Cardiac muscle cell (in vitro differentiated cells and primary cell): ENCODE measurements around the gene PRKAR1B. TPM values are rescaled to one million over a fixed set of nuclear protein-coding genes. Genes with fewer than 3 reads are reported as not detected.

Source experiments
- DNase-seq, 2 donors: peaks; one replicate each; pipeline versions ENCODE4 v3.0.0 to v3.0.0-alpha.2; 2010 to 2017; ENCODE audit warnings: low read depth in 1 of 2, low spot score in 1 of 2
- H3K27ac ChIP-seq: fragments of 200-600 bp; sonication (generic); 2 replicates; pipeline ENCODE4 v1.5.1; 2016
- H3K27me3 ChIP-seq: fragments of 200-600 bp; sonication (generic); 2 replicates; pipeline ENCODE4 v1.6.0; 2016; ENCODE audit warnings: control low read depth
- H3K36me3 ChIP-seq: fragments of 200-600 bp; sonication (generic); 2 replicates; pipeline ENCODE4 v1.5.1; 2016; ENCODE audit warnings: control low read depth
- H3K4me1 ChIP-seq: fragments of 200-600 bp; sonication (generic); 2 replicates; pipeline ENCODE4 v1.8.1; 2017; ENCODE audit warnings: low read depth, mild to moderate bottlenecking, mixed run types
- H3K4me3 ChIP-seq: fragments of 200-600 bp; sonication (generic); 2 replicates; pipeline ENCODE4 v1.5.1; 2016; ENCODE audit warnings: mild to moderate bottlenecking
- H3K9me3 ChIP-seq: fragments of 200-600 bp; sonication (generic); 2 replicates; pipeline ENCODE4 v1.5.1; 2017; ENCODE audit warnings: low read depth, mild to moderate bottlenecking, control low read depth
- polyA plus RNA-seq: library from polyadenylated mRNA; unstranded; fragments of >200 nt; fragmentation: Nextera tagmentation; extraction: Ambion mirVana; gene quantifications from 2 replicates; pipeline ENCODE4 v1.2.1, GENCODE V29; 2016
- total RNA-seq: library from RNA; depleted of rRNA; stranded (reverse); fragments of >200 nt; gene quantifications from 2 replicates; pipeline ENCODE4 v1.2.3, GENCODE V29; 2016
- TF ChIP-seq, protein P1 (sequence below): IDR thresholded peaks from 2 replicates; pipeline ENCODE4 v1.5.1; 2012; ENCODE audit warnings: low read depth, mild to moderate bottlenecking, low read length

Gene PRKAR1B
- total and polyA plus RNA-seq, 2 experiments from 2014 or later = 32.8 to 40.2 TPM

DNA sequence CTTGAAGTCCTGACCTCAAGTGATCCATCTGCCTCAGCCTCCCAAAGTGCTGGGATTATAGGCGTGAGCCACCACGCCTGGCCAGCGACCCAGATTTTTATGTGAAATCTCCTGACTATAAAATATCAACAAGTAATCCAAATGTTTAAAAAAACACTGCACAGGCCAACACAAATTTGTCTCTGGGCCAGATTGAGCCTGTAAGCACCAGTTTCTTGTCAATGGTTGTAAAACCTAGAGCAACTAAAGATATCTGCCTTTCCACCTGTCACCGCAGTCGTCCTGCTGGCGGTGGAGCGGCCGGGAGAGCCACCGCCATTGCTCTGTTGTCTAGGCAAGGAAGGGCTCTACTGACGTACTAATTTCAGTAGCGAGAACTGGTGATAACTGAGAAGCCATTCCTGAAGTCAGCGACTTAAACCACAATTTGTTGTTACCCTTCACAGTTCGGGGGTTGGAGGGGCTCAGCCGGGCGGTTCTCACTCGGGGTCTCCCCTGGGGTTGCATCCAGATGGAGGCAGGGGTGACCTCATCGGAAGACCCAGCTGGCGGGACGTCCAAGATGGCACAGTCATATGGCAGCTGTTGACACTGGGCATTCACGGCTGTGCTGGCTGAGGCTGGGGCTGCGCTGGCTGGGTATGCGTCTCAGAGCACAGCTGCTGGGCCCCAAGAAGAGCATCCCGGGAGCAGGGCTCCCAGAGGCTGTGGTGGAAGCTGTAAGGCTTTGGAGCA lies 152.3 kb downstream of the PRKAR1B start:
- H3K4me1 ChIP-seq = no peaks in the 10 kb centered on the region
- no peaks in the 10 kb centered on the region for H3K27me3 ChIP-seq
- no peak for DNase-seq
- no peaks in the 10 kb centered on the region for H3K36me3 ChIP-seq
- H3K27ac ChIP-seq = no peak overlapping the region
- TF ChIP-seq, protein P1, sequence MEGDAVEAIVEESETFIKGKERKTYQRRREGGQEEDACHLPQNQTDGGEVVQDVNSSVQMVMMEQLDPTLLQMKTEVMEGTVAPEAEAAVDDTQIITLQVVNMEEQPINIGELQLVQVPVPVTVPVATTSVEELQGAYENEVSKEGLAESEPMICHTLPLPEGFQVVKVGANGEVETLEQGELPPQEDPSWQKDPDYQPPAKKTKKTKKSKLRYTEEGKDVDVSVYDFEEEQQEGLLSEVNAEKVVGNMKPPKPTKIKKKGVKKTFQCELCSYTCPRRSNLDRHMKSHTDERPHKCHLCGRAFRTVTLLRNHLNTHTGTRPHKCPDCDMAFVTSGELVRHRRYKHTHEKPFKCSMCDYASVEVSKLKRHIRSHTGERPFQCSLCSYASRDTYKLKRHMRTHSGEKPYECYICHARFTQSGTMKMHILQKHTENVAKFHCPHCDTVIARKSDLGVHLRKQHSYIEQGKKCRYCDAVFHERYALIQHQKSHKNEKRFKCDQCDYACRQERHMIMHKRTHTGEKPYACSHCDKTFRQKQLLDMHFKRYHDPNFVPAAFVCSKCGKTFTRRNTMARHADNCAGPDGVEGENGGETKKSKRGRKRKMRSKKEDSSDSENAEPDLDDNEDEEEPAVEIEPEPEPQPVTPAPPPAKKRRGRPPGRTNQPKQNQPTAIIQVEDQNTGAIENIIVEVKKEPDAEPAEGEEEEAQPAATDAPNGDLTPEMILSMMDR = no peak
- H3K9me3 ChIP-seq = no peaks in the 10 kb centered on the region
- H3K4me3 ChIP-seq = no peak overlapping the region

DNA sequence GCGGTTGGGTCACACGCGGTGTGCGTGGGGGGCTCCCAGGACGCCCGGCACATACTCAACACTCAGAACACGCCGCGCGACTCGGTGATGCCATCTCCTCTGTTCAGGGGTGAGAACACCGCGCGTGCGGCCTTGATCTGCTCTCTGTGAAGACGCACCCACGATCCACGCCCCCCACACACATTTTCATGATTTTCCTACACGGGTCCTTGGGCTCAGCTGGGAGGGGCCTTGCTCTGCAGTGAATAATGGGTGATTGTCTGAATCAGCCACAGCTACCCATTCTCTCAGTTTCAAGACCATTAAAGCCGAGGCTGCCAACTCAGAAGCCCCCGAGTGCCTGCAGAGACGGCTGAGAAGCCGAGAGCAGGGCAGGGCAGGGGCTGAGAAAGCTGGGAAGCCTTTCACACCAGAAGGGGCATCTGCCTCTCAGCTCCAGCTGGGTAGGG lies 153.1 kb downstream of the PRKAR1B start:
- H3K4me3 ChIP-seq = no peak overlapping the region
- H3K27ac ChIP-seq = no peak overlapping the region
- no peak for DNase-seq
- TF ChIP-seq, protein P1 = no peak
- H3K4me1 ChIP-seq = no peaks in the 10 kb centered on the region
- H3K36me3 ChIP-seq = no peaks in the 10 kb centered on the region
- no peaks in the 10 kb centered on the region for H3K9me3 ChIP-seq
- H3K27me3 ChIP-seq = no peaks in the 10 kb centered on the region

DNA sequence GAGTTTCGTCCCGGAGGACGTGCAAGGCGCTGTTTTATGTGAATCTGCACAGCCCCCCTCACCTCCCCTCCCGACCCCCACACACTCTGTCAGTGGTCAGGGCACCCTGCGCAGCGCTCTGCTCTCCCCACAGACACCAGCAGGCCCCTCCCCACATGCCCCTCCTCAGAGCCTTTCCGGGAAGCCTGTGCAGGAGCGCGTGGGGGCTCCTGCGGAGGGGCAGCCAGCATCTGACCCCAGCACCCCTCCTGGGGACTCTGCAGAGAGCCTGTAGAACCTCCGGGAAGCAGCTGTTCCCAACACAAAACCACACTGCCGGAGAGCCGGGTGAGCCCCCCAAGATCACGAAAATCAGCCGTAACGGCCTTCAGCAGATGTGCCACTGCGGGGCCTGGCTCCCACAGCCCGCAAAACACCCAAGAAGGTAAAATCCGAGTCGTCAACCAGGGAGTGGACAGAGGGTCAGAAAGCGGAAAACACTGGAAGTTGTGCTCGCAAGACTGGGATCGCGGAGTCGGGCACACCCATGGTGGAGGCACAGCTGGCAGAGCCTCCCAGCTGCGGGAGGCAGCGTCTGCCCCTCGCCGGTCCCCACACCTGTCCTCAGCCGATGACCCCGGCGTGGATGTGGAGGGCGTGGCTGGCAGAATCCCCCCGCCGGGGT lies 153.7 kb downstream of the PRKAR1B start:
- Histone ChIP-seq H3K4me3 (no peak overlapping the region), H3K9me3 (no peaks in the 10 kb centered on the region), H3K4me1 (no peaks in the 10 kb centered on the region), H3K27me3 (no peaks in the 10 kb centered on the region), H3K36me3 (no peaks in the 10 kb centered on the region), H3K27ac (no peak overlapping the region)
- no peak for DNase-seq
- TF ChIP-seq, protein P1 = no peak

DNA sequence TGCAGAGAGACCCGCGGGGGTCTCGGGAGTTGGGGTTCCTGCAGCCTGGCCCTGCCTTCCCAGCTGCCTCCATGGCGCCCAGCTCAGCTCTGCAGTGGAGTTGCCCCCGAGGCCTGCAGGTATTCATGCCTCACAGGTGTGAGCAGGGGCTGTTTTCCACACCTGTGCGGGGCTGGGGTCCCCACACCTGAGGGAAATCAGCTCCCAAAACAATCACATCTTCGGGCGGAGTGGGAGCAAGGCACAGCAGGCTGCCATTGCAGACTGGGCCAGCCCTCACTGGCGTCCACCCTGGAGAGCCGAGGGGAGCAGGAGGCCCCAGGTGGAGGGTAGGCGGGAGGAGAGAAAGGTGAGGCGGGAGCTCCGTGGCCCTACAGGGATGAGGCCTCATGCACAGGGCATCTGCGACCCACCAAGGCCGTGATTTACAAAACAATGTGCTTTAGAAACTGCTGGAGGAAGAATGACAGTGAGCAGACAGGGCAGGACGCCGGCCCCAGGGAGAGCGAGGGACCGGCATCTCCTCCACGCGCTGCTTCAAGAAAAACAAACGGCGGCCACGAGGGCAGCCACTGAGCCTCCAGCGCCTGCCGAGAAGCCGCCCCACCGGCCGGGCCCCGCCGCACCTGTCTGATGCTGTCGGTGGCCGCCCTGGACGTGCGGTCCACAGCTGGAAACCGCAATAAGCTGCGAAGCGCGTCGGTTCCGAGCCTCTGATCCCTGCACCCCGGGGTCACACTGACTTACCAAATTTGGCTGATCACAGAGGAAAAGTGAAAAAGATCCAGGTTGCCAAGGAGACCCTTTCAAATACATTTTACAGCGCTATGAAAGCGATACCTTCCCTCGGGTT lies 154.4 kb downstream of the PRKAR1B start:
- Histone ChIP-seq H3K27ac (no peak overlapping the region), H3K27me3 (no peaks in the 10 kb centered on the region), H3K4me1 (no peaks in the 10 kb centered on the region), H3K36me3 (no peaks in the 10 kb centered on the region), H3K4me3 (no peak overlapping the region), H3K9me3 (no peaks in the 10 kb centered on the region)
- DNase-seq = no peak
- TF ChIP-seq, protein P1 = no peak

GRCh38 chr7:571718-572415 lies 155.2 kb downstream of the PRKAR1B start:
- no peak for DNase-seq
- TF ChIP-seq, protein P1 = no peak
- Histone ChIP-seq H3K27ac (no peak overlapping the region), H3K9me3 (no peaks in the 10 kb centered on the region), H3K4me1 (no peaks in the 10 kb centered on the region), H3K4me3 (no peak overlapping the region), H3K36me3 (no peaks in the 10 kb centered on the region), H3K27me3 (no peaks in the 10 kb centered on the region)
